Tibial nerve (tissue), 4 donors: ENCODE data around the gene ZNF804B. TPM values are rescaled to one million over a fixed set of nuclear protein-coding genes. Genes with fewer than 3 reads are reported as not detected.

Experiments
- DNase-seq, 2 donors: peaks; one replicate each; pipeline ENCODE4 v3.0.0-alpha.2; 2019; ENCODE audit warnings: low spot score in 2 of 2
- H3K27ac ChIP-seq, 4 donors: fragments of 200-600 bp; sonication (generic) in 3 of 4; one replicate each; pipeline ENCODE4 v1.5.1; 2017 to 2019; ENCODE audit warnings: mild to moderate bottlenecking in 1 of 4
- H3K27me3 ChIP-seq, 2 donors: fragments of 200-600 bp; sonication (generic) in 1 of 2; one replicate each; pipeline versions ENCODE4 v1.5.1 to v1.6.0; 2017 to 2019
- H3K36me3 ChIP-seq, 3 donors: fragments of 200-600 bp; sonication (generic); one replicate each; pipeline ENCODE4 v1.5.1; 2018 to 2019
- H3K4me1 ChIP-seq, 4 donors: fragments of 200-600 bp; sonication (generic) in 3 of 4; one replicate each; pipeline ENCODE4 v1.5.1; 2017 to 2019
- H3K4me3 ChIP-seq, 4 donors: fragments of 200-600 bp; sonication (generic) in 3 of 4; one replicate each; pipeline ENCODE4 v1.5.1; 2017 to 2019; ENCODE audit warnings: mild to moderate bottlenecking in 1 of 4, moderate library complexity in 1 of 4
- H3K9me3 ChIP-seq, 4 donors: fragments of 200-600 bp; sonication (generic) in 3 of 4; one replicate each; pipeline ENCODE4 v1.5.1; 2017 to 2019
- EP300 ChIP-seq, 2 donors: sonication (generic); formaldehyde crosslinking; IDR thresholded peaks; one replicate each; pipeline ENCODE4 v1.6.1; 2017; ENCODE audit warnings: antibody characterized with exemption in 2 of 2, mild to moderate bottlenecking in 1 of 2
- POLR2A ChIP-seq, 2 donors: fragments of 450-650 bp; IDR thresholded peaks; one replicate each; pipeline ENCODE4 v1.6.1; 2017; ENCODE audit warnings: antibody characterized with exemption in 2 of 2, mild to moderate bottlenecking in 2 of 2, moderate library complexity in 2 of 2
- WGBS, 2 donors: methylation state at CpG; one replicate each; pipeline ENCODE4 v1.1.5; 2018; 5-methylcytosine and 5-hydroxymethylcytosine counted together
- small RNA-seq: library from RNA; depleted of rRNA; stranded (forward); fragments of <200 nt; gene quantifications from one replicate; pipeline ENCODE3, GENCODE V24; 2016
- total RNA-seq, 4 donors: library from RNA; depleted of rRNA; stranded (reverse); fragments of >200 nt; gene quantifications; one replicate each; pipeline ENCODE4 v1.1.0, GENCODE V29; 2016
- TF ChIP-seq, protein P1 (sequence below), 5 experiments: fragments of 200-600 bp in 3 of 5; fragments of 450-650 bp in 2 of 5; sonication (generic) in 3 of 5; IDR thresholded peaks; one replicate each; pipeline ENCODE4 v1.5.1; 2016 to 2019; ENCODE audit warnings: antibody characterized with exemption in 5 of 5, mild to moderate bottlenecking in 3 of 5, moderate library complexity in 2 of 5

The ZNF804B gene
- total RNA-seq, 4 donors from 2014 or later: 0.21 to 0.22 TPM; not detected in 2

DNA sequence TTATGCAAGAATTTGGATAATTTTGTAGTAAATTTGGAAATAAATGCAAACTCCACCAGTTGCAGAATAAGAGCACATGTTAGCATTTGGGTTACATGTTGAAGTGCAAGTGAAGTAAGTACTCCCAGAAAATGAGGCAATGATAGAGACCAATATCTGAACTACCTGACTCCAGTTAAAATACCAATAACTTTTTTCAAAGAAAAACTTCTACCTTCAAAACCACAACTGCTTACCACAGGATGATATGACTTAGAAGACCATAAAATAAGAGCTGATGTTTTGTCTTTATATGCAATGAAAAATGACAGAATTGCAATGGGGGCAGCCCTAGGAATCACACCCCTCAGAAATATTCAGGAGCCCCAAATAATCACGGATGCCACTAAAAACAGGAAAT, 597.6 kb downstream of the ZNF804B start:
- no peaks in the 10 kb centered on the region for H3K9me3 ChIP-seq
- DNase-seq: no peak
- H3K36me3 ChIP-seq: no peaks in the 10 kb centered on the region
- TF ChIP-seq EP300 (IDR thresholded peaks at IDR 0.05) (no peak), POLR2A (IDR thresholded peaks at IDR 0.05) (no peak)
- TF ChIP-seq, protein P1, sequence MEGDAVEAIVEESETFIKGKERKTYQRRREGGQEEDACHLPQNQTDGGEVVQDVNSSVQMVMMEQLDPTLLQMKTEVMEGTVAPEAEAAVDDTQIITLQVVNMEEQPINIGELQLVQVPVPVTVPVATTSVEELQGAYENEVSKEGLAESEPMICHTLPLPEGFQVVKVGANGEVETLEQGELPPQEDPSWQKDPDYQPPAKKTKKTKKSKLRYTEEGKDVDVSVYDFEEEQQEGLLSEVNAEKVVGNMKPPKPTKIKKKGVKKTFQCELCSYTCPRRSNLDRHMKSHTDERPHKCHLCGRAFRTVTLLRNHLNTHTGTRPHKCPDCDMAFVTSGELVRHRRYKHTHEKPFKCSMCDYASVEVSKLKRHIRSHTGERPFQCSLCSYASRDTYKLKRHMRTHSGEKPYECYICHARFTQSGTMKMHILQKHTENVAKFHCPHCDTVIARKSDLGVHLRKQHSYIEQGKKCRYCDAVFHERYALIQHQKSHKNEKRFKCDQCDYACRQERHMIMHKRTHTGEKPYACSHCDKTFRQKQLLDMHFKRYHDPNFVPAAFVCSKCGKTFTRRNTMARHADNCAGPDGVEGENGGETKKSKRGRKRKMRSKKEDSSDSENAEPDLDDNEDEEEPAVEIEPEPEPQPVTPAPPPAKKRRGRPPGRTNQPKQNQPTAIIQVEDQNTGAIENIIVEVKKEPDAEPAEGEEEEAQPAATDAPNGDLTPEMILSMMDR (IDR thresholded peaks at IDR 0.05): no peak
- H3K27me3 ChIP-seq: no peaks in the 10 kb centered on the region
- H3K4me3 ChIP-seq: no peak overlapping the region
- no peak overlapping the region for H3K27ac ChIP-seq
- no peaks in the 10 kb centered on the region for H3K4me1 ChIP-seq
- WGBS, 2 donors: 43 to 52% methylated on average over 1 of the region's 1 CpG

DNA sequence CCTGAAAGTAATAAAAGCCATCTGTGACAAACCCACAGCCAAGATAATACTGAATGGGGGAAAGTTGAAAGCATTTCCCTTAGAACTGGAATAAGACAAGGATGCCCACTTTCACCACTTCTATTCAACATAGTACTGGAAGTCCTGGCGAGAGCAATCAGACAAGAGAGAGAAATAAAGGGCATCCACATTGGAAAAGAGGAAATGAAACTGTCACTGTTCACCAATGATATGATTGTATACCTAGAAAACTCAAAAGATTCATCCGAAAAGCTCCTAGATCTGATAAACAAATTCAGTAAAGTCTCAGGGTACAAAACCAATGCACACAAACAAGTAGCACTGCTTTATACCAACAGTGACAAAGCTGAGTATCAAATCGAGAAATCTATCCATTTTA, 617.7 kb downstream of the ZNF804B start:
- DNase-seq: no peak
- Histone ChIP-seq H3K4me3 (no peak overlapping the region), H3K27me3 (no peaks in the 10 kb centered on the region), H3K27ac (no peak overlapping the region), H3K4me1 (no peaks in the 10 kb centered on the region), H3K9me3 (no peaks in the 10 kb centered on the region), H3K36me3 (no peaks in the 10 kb centered on the region)
- 86 to 93% methylated on average over 3 of the region's 3 CpGs for WGBS, 2 donors
- TF ChIP-seq EP300 (IDR thresholded peaks at IDR 0.05): no peak
- no peak for TF ChIP-seq POLR2A (IDR thresholded peaks at IDR 0.05)
- TF ChIP-seq, protein P1 (IDR thresholded peaks at IDR 0.05): no peak

DNA sequence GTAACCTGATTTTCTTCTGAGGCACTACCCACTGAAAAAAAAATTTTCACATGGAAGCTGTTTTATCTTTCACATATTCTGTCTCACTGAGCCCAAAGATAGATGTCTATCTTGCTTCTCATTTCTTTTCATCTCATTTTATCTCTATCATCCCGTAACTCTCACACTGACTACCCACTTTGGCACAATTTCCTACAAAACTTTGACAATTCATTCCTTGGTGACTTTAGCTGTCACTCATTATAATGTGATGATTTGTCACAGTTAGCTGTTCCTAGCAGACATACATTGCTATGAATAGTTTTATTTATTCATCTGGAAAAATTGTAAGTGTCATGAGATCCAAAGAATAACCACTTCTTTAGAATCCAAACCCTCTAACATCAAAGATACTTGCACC, 625.9 kb downstream of the ZNF804B start:
- Histone ChIP-seq H3K4me3 (no peak overlapping the region), H3K27ac (no peak overlapping the region), H3K9me3 (no peaks in the 10 kb centered on the region), H3K4me1 (no peaks in the 10 kb centered on the region), H3K36me3 (no peaks in the 10 kb centered on the region), H3K27me3 (no peaks in the 10 kb centered on the region)
- DNase-seq: no peak
- TF ChIP-seq POLR2A (IDR thresholded peaks at IDR 0.05) (no peak), EP300 (IDR thresholded peaks at IDR 0.05) (no peak)
- TF ChIP-seq, protein P1 (IDR thresholded peaks at IDR 0.05): no peak
- 71 to 82% methylated on average over 1 of the region's 1 CpG for WGBS, 2 donors

Small RNAs within 50 kb of the gene (small RNA-seq; reads per million reads assigned to genes)
- gene AC002127.1: not detected

Other genes with a start within 250 kb of the ZNF804B start
- gene TEX47, start 36.0 kb downstream of the ZNF804B start, total RNA-seq: not detected